HEK293T (cell line): ENCODE results near the gene ASTL.
"Not testable (repeated sequence)": the region's sequence is repeated elsewhere in the genome, so short reads cannot be mapped to it uniquely, and the experiment has no call there.

ENCODE experiments used
- CTCF ChIA-PET: fragments of 350-600 bp; formaldehyde crosslinking; extraction: SDS; loops from one replicate; lab custom pipeline; 2021; ENCODE audit warnings: antibody characterized with exemption, inconsistent platforms; lab: Yijun Ruan, JAX
- POLR2A ChIA-PET: fragments of 350-600 bp; formaldehyde crosslinking; extraction: SDS; loops from one replicate; lab custom pipeline; 2020; ENCODE audit warnings: antibody characterized with exemption, inconsistent platforms; lab: Yijun Ruan, JAX
- DNase-seq: peaks from one replicate; pipeline ENCODE4 v3.0.0; 2012; ENCODE audit warnings: mixed read lengths; ENCODE audit errors: extremely low spot score
- ARNT ChIP-seq: fragments of 450-650 bp; IDR thresholded peaks from 2 replicates; pipeline ENCODE4 v1.6.1; 2017; ENCODE audit warnings: mild to moderate bottlenecking
- BHLHE40 ChIP-seq: fragments of 450-650 bp; IDR thresholded peaks from 2 replicates; pipeline ENCODE4 v1.6.1; 2016; ENCODE audit warnings: mild to moderate bottlenecking, moderate library complexity, borderline replicate concordance
- CTBP1 ChIP-seq: fragments of 450-650 bp; IDR thresholded peaks from 2 replicates; pipeline ENCODE4 v1.6.1; 2016; ENCODE audit warnings: borderline replicate concordance
- ELF4 ChIP-seq: fragments of 450-650 bp; IDR thresholded peaks from 2 replicates; pipeline ENCODE4 v1.6.1; 2017; ENCODE audit warnings: antibody characterized with exemption
- FOXA1 ChIP-seq: fragments of 450-650 bp; IDR thresholded peaks from 2 replicates; pipeline ENCODE4 v1.6.1; 2016; ENCODE audit warnings: mild to moderate bottlenecking
- FOXK2 ChIP-seq: fragments of 450-650 bp; IDR thresholded peaks from 2 replicates; pipeline ENCODE4 v1.6.1; 2016; ENCODE audit warnings: mild to moderate bottlenecking
- FOXM1 ChIP-seq: fragments of 450-650 bp; IDR thresholded peaks from 2 replicates; pipeline ENCODE4 v1.6.1; 2017; ENCODE audit warnings: mild to moderate bottlenecking, borderline replicate concordance
- HDGF ChIP-seq: fragments of 450-650 bp; IDR thresholded peaks from 2 replicates; pipeline ENCODE4 v1.6.1; 2017; ENCODE audit warnings: antibody characterized with exemption, borderline replicate concordance
- L3MBTL2 ChIP-seq: fragments of 450-650 bp; conservative IDR thresholded peaks from 2 replicates; pipeline ENCODE4 v1.6.1; 2016; ENCODE audit warnings: mild to moderate bottlenecking
- LEF1 ChIP-seq: fragments of 450-650 bp; IDR thresholded peaks from 2 replicates; pipeline ENCODE4 v1.6.1; 2017; ENCODE audit warnings: mild to moderate bottlenecking, borderline replicate concordance
- NFRKB ChIP-seq: fragments of 450-650 bp; IDR thresholded peaks from 2 replicates; pipeline ENCODE4 v1.6.1; 2016; ENCODE audit warnings: mild to moderate bottlenecking, moderate library complexity
- PKNOX1 ChIP-seq: fragments of 450-650 bp; IDR thresholded peaks from 2 replicates; pipeline ENCODE4 v1.6.1; 2016
- SP1 ChIP-seq: fragments of 450-650 bp; IDR thresholded peaks from 2 replicates; pipeline ENCODE4 v1.6.1; 2017
- SUZ12 ChIP-seq: fragments of 450-650 bp; IDR thresholded peaks from 2 replicates; pipeline ENCODE4 v1.6.1; 2016; ENCODE audit warnings: mild to moderate bottlenecking
- TARDBP ChIP-seq: fragments of 450-650 bp; IDR thresholded peaks from 2 replicates; pipeline ENCODE4 v1.6.1; 2016
- ZNF384 ChIP-seq: fragments of 450-650 bp; IDR thresholded peaks from 2 replicates; pipeline ENCODE4 v1.6.1; 2016

Gene ASTL

GRCh38 chr2:96089356-96090195 is 48.7 kb downstream of the ASTL start:
- ChIA-PET CTCF (interaction anchor here (0.6 kb wide), 1 partner anchor 317 kb away, joined by 3 read pairs; no protein-coding TSS in a partner anchor), POLR2A (no interaction called here)
- DNase-seq: no peak
- no peak for TF ChIP-seq FOXA1

- TF ChIP-seq FOXA1 (no peak), ZNF384 (no peak), FOXK2 (no peak), PKNOX1 (no peak), FOXM1 (no peak), CTBP1 (no peak), SP1 (no peak), L3MBTL2 (no peak), ARNT (no peak), LEF1 (no peak)
- POLR2A ChIA-PET: no interaction called here
- no peak for DNase-seq
- CTCF ChIA-PET: interaction anchor here (0.6 kb wide), 1 partner anchor 318 kb away, joined by 3 read pairs; no protein-coding TSS in a partner anchor
Observed at GRCh38 chr2:96088340-96089335, 49.7 kb downstream of the ASTL start.

- ChIA-PET CTCF (no interaction called here), POLR2A (no interaction called here)
- no peak for DNase-seq
- TF ChIP-seq SP1: no peak
- no peak for TF ChIP-seq HDGF
- TF ChIP-seq PKNOX1: no peak
- no peak for TF ChIP-seq FOXA1
- no peak for TF ChIP-seq ZNF384
- TF ChIP-seq TARDBP: no peak
- no peak for TF ChIP-seq ELF4
- no peak for TF ChIP-seq SUZ12
- no peak for TF ChIP-seq BHLHE40
- no peak for TF ChIP-seq FOXK2
- TF ChIP-seq CTBP1: no peak
- TF ChIP-seq LEF1: no peak
- TF ChIP-seq FOXM1: no peak
- no peak for TF ChIP-seq L3MBTL2
- TF ChIP-seq ARNT: no peak
- no peak for TF ChIP-seq NFRKB
Observed at GRCh38 chr2:96087130-96087529, 51.2 kb downstream of the ASTL start.

- POLR2A ChIA-PET: no interaction called here
- no peak for DNase-seq
- CTCF ChIA-PET: no interaction called here
- no peak for TF ChIP-seq PKNOX1
- no peak for TF ChIP-seq TARDBP
Observed at GRCh38 chr2:96085541-96086355, 52.6 kb downstream of the ASTL start.

- POLR2A ChIA-PET, CTCF ChIA-PET: not testable (repeated sequence)
- DNase-seq: peak; percentile 4
Observed at GRCh38 chr2:96084858-96085518, 53.3 kb downstream of the ASTL start.
